ENCODE data around the gene NUAK1. TPM values are rescaled to one million over a fixed set of nuclear protein-coding genes. Genes with fewer than 3 reads are reported as not detected.

NUAK1 gene
- total RNA-seq, 2 donors from 2014 or later: 5.3 to 9.1 TPM

DNA sequence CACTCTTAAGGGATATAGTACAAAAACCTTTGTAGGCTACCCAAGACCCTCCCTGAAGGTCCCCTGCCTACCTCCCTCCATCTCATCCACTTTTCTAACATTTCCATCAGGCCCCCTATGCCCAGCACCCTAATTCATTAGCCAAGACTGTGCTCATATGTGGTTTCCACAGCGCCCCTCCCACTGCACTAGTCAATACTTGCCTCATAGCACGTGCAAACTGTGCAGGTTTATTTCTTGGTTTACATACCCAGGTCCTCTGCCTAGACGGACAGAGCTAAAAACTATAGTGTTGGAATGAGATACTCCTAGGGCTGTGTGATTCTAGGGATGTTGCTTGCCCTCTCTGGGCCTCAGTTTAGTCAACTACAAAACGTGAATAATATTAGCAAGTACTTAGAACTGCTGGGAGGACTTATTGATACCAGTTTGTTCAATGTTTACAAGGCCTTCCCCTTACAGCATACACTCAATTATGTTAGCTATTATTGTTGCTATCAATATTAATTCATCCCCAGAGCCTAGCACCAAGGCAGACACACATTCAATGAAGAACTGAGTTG, 50.4 kb downstream of the NUAK1 start:
- Histone ChIP-seq H3K27ac (no peak overlapping the region), H3K9me3 (no peaks in the 10 kb centered on the region), H3K27me3 (no peaks in the 10 kb centered on the region), H3K36me3 (replicated peaks in 1 of 2; ENCODE audit: insufficient read depth in 1 of 2, low read depth in 2 of 2) (no peaks in the 10 kb centered on the region), H3K4me1 (peaks cover 14% of the 10 kb centered on the region), H3K4me3 (no peak overlapping the region)
- intact Hi-C loops (cut with DNase I): no loop called here
- no peak for ATAC-seq
- 73 to 80% methylated on average over 4 of the region's 4 CpGs for WGBS, 2 donors
- TF ChIP-seq, protein P1, sequence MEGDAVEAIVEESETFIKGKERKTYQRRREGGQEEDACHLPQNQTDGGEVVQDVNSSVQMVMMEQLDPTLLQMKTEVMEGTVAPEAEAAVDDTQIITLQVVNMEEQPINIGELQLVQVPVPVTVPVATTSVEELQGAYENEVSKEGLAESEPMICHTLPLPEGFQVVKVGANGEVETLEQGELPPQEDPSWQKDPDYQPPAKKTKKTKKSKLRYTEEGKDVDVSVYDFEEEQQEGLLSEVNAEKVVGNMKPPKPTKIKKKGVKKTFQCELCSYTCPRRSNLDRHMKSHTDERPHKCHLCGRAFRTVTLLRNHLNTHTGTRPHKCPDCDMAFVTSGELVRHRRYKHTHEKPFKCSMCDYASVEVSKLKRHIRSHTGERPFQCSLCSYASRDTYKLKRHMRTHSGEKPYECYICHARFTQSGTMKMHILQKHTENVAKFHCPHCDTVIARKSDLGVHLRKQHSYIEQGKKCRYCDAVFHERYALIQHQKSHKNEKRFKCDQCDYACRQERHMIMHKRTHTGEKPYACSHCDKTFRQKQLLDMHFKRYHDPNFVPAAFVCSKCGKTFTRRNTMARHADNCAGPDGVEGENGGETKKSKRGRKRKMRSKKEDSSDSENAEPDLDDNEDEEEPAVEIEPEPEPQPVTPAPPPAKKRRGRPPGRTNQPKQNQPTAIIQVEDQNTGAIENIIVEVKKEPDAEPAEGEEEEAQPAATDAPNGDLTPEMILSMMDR (IDR thresholded peaks at IDR 0.05): no peak
- no peak for TF ChIP-seq POLR2A (IDR thresholded peaks at IDR 0.05)
- no peak for DNase-seq

DNA sequence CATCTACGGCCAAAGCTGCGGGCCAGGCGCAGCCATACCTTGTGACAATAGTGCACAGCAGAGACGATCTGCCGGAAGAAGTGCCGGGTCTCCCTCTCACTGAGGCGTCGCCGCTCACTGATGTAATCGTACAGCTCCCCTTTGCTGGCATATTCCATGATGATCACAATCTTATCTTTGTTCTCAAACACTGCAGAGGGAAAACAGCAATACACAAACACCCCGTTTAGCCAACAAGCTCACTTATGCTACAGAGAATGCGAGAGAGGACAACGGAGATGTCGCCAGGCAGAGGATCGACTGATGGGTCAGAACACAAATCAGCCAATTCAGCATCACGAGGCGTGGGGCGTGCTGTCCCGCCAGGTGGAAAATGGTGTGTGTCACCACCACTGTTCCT, 52.1 kb downstream of the NUAK1 start:
- DNase-seq: no peak
- Histone ChIP-seq H3K27ac (no peak overlapping the region), H3K27me3 (no peaks in the 10 kb centered on the region), H3K9me3 (no peaks in the 10 kb centered on the region), H3K4me1 (peaks cover 14% of the 10 kb centered on the region), H3K36me3 (replicated peaks in 1 of 2; ENCODE audit: insufficient read depth in 1 of 2, low read depth in 2 of 2) (no peaks in the 10 kb centered on the region), H3K4me3 (no peak overlapping the region)
- intact Hi-C loops (cut with DNase I): no loop called here
- no peak for TF ChIP-seq POLR2A (IDR thresholded peaks at IDR 0.05)
- TF ChIP-seq, protein P1 (IDR thresholded peaks at IDR 0.05): no peak
- ATAC-seq: no peak
- 88 to 92% methylated on average over 19 of the region's 19 CpGs for WGBS, 2 donors

DNA sequence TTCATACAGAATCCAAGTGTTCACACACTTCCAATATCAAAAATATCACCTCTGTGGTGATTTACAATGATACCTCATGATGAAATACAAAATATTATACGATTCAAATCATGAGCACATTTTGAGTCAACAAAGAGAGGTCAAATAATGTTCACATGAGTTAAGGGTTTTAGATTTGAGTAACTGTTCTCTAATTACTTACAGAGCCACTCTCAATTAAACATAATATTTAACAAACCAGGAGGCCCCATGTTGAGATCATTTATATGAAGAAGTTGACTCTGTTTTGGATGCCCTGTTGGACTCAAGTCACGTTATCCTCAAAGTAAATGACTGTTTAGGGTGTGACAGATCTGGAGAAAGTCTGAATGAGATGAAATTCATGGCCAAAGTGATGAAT, 53.5 kb downstream of the NUAK1 start:
- no peak overlapping the region for H3K27ac ChIP-seq
- no peak for ATAC-seq
- intact Hi-C loops (cut with DNase I): no loop called here
- DNase-seq: no peak
- no peaks in the 10 kb centered on the region for H3K36me3 ChIP-seq (replicated peaks in 1 of 2; ENCODE audit: insufficient read depth in 1 of 2, low read depth in 2 of 2)
- WGBS, 2 donors: 46 to 76% methylated on average over 2 of the region's 2 CpGs
- TF ChIP-seq, protein P1 (IDR thresholded peaks at IDR 0.05): no peak
- no peak for TF ChIP-seq POLR2A (IDR thresholded peaks at IDR 0.05)
- H3K4me3 ChIP-seq: no peak overlapping the region
- no peaks in the 10 kb centered on the region for H3K9me3 ChIP-seq
- peaks cover 3% of the 10 kb centered on the region for H3K4me1 ChIP-seq
- no peaks in the 10 kb centered on the region for H3K27me3 ChIP-seq

DNA sequence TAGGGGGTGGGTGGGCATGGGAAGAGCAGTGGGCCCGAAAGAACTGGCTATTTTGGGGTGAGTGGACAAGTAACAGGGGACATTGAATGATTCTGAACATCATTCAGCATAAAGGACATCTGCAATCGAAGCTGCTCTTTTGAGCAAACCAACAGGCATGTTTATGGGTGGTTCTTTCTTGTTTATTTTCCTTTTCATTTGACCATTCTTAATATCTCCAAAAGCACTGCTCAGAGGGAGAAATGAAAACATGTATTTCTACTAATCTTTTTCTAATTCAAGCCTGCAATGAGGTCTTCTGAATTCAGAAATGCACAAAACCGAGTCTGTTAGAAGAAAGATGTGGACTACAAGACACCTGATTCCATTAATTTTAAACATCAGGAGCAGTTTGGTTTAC, 54.0 kb downstream of the NUAK1 start:
- Histone ChIP-seq H3K9me3 (no peaks in the 10 kb centered on the region), H3K27ac (no peak overlapping the region)

More for the DNA sequence above, 54.0 kb downstream of the NUAK1 start:
- Histone ChIP-seq H3K27me3 (no peaks in the 10 kb centered on the region), H3K4me3 (no peak overlapping the region), H3K36me3 (replicated peaks in 1 of 2; ENCODE audit: insufficient read depth in 1 of 2, low read depth in 2 of 2) (no peaks in the 10 kb centered on the region), H3K4me1 (no peaks in the 10 kb centered on the region)
- no peak for TF ChIP-seq POLR2A (IDR thresholded peaks at IDR 0.05)
- TF ChIP-seq, protein P1 (IDR thresholded peaks at IDR 0.05): no peak
- 58 to 68% methylated on average over 3 of the region's 3 CpGs for WGBS, 2 donors
- no peak for DNase-seq
- intact Hi-C loops (cut with DNase I): no loop called here
- ATAC-seq: no peak
